HEK293 (cell line): ENCODE measurements around the gene LRRN2.
"Not testable (repeated sequence)": the region's sequence is repeated elsewhere in the genome, so short reads cannot be mapped to it uniquely, and the experiment has no call there.

Source experiments
- CTCF ChIA-PET: fragments of 350-600 bp; formaldehyde crosslinking; extraction: SDS; loops from one replicate; lab custom pipeline; 2021; ENCODE audit warnings: antibody characterized with exemption; lab: Yijun Ruan, JAX
- POLR2A ChIA-PET: fragments of 300-600 bp; formaldehyde crosslinking; extraction: SDS; loops from one replicate; lab custom pipeline; 2020; ENCODE audit warnings: antibody characterized with exemption, inconsistent platforms; lab: Yijun Ruan, JAX
- H3K27ac ChIP-seq: fragments of 200-500 bp; sonication (Bioruptor generic); 2 replicates; pipeline ENCODE4 v1.5.1; 2014; ENCODE audit warnings: low read depth, low read length, control low read depth, inconsistent platforms; ENCODE audit errors: extremely low read depth
- H3K36me3 ChIP-seq, 2 experiments: fragments of 200-500 bp in 1 of 2; sonication (Bioruptor generic) in 1 of 2; 1 replicate in 1 of 2; 2 replicates in 1 of 2; pipeline ENCODE4 v1.5.1; 2014 to 2017; ENCODE audit warnings: inconsistent platforms in 2 of 2, low read length in 2 of 2; ENCODE audit not compliant: control insufficient read depth in 2 of 2, insufficient read depth in 1 of 2
- H3K4me1 ChIP-seq: fragments of 200-500 bp; sonication (Bioruptor generic); 2 replicates; pipeline ENCODE4 v1.5.1; 2014; ENCODE audit warnings: mild to moderate bottlenecking, low read length, inconsistent platforms; ENCODE audit not compliant: control insufficient read depth, insufficient read depth
- H3K4me3 ChIP-seq: 2 replicates; pipeline ENCODE4 v1.5.1; 2011; ENCODE audit warnings: low read depth, mild to moderate bottlenecking, control low read depth, low read length, moderate library complexity
- H3K9me3 ChIP-seq: fragments of 200-500 bp; sonication (Bioruptor generic); 2 replicates; pipeline ENCODE4 v1.5.1; 2014; ENCODE audit warnings: low read depth, low read length, inconsistent platforms; ENCODE audit not compliant: control insufficient read depth, insufficient read depth
- GFI1B ChIP-seq: fragments of 450-650 bp; formaldehyde crosslinking; IDR thresholded peaks from 2 replicates; pipeline ENCODE4 v1.5.1; 2016; ENCODE audit warnings: missing biosample characterization, missing genetic modification characterization
- KLF17 ChIP-seq: fragments of 450-650 bp; formaldehyde crosslinking; IDR thresholded peaks from 2 replicates; pipeline ENCODE4 v1.5.1; 2016; ENCODE audit warnings: missing biosample characterization, missing genetic modification characterization
- KLF7 ChIP-seq: fragments of 450-650 bp; formaldehyde crosslinking; IDR thresholded peaks from 2 replicates; pipeline ENCODE4 v1.5.1; 2016; ENCODE audit warnings: missing biosample characterization, missing genetic modification characterization, borderline replicate concordance
- RBAK ChIP-seq: fragments of 450-650 bp; formaldehyde crosslinking; IDR thresholded peaks from 2 replicates; pipeline ENCODE4 v1.5.1; 2016; ENCODE audit warnings: missing biosample characterization, missing genetic modification characterization
- SCRT2 ChIP-seq: fragments of 450-650 bp; formaldehyde crosslinking; IDR thresholded peaks from 2 replicates; pipeline ENCODE4 v1.5.1; 2016; ENCODE audit warnings: missing biosample characterization, missing genetic modification characterization
- WT1 ChIP-seq: fragments of 450-650 bp; formaldehyde crosslinking; IDR thresholded peaks from 2 replicates; pipeline ENCODE4 v1.5.1; 2016; ENCODE audit warnings: missing biosample characterization, missing genetic modification characterization
- ZBTB10 ChIP-seq: fragments of 450-650 bp; formaldehyde crosslinking; IDR thresholded peaks from 2 replicates; pipeline ENCODE4 v1.5.1; 2016; ENCODE audit warnings: missing biosample characterization, missing genetic modification characterization
- ZNF114 ChIP-seq: fragments of 450-650 bp; formaldehyde crosslinking; IDR thresholded peaks from 2 replicates; pipeline ENCODE4 v1.5.0; 2017; ENCODE audit warnings: missing biosample characterization, missing genetic modification characterization
- ZNF140 ChIP-seq: fragments of 450-650 bp; formaldehyde crosslinking; IDR thresholded peaks from 2 replicates; pipeline ENCODE4 v1.5.1; 2016; ENCODE audit warnings: missing biosample characterization, missing genetic modification characterization
- ZNF239 ChIP-seq: fragments of 450-650 bp; formaldehyde crosslinking; IDR thresholded peaks from 2 replicates; pipeline ENCODE4 v1.5.1; 2016; ENCODE audit warnings: missing biosample characterization, missing genetic modification characterization
- ZNF324 ChIP-seq: fragments of 450-650 bp; formaldehyde crosslinking; IDR thresholded peaks from 2 replicates; pipeline ENCODE4 v1.5.1; 2016; ENCODE audit warnings: missing biosample characterization, missing genetic modification characterization
- ZNF48 ChIP-seq: fragments of 450-650 bp; formaldehyde crosslinking; IDR thresholded peaks from 2 replicates; pipeline ENCODE4 v1.5.1; 2016; ENCODE audit warnings: missing biosample characterization, missing genetic modification characterization
- ZNF626 ChIP-seq: fragments of 450-650 bp; sonication (Bioruptor Pico); formaldehyde crosslinking; IDR thresholded peaks from 2 replicates; pipeline ENCODE4 v1.5.1; 2018; ENCODE audit warnings: missing biosample characterization, missing genetic modification characterization, inconsistent platforms
- ZNF704 ChIP-seq: fragments of 450-650 bp; formaldehyde crosslinking; IDR thresholded peaks from 2 replicates; pipeline ENCODE4 v1.5.1; 2016; ENCODE audit warnings: missing biosample characterization, missing genetic modification characterization
- ZNF768 ChIP-seq: fragments of 450-650 bp; formaldehyde crosslinking; IDR thresholded peaks from 2 replicates; pipeline ENCODE4 v1.5.1; 2018; ENCODE audit warnings: missing biosample characterization, mild to moderate bottlenecking, missing genetic modification characterization
- ZNF791 ChIP-seq: fragments of 450-650 bp; formaldehyde crosslinking; IDR thresholded peaks from 2 replicates; pipeline ENCODE4 v1.5.1; 2016; ENCODE audit warnings: missing biosample characterization, missing genetic modification characterization
- ZNF830 ChIP-seq: fragments of 450-650 bp; IDR thresholded peaks from 2 replicates; pipeline ENCODE4 v1.5.0; 2018; ENCODE audit warnings: missing biosample characterization, missing genetic modification characterization, low read depth, mild to moderate bottlenecking, moderate library complexity

The LRRN2 gene

DNA sequence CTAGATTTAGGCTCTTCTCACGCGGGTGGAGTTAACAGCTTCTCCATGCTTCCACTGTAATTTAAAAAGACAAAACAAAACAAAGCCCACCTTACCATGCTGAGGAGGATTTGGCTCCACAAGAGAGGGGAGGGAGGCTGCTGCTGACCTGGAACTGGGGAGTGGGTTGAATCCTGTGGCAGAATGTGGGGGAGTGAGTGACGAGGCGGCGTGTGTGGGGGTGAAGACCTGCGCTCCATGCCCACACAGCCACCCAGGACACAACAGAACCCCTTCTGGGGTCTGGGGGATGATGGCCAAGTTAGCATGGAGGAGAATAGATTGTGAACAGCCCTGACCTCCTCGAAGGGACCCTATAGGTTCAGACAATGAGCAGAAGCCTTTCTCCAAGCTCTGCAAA, 44.0 kb upstream of the LRRN2 start (continued):
- TF ChIP-seq GFI1B (tag by site-specific recombination) (no peak), ZNF768 (tag by site-specific recombination) (no peak), ZNF48 (no peak), KLF17 (no peak), ZNF830 (tag by site-specific recombination) (no peak), ZNF626 (no peak)

DNA sequence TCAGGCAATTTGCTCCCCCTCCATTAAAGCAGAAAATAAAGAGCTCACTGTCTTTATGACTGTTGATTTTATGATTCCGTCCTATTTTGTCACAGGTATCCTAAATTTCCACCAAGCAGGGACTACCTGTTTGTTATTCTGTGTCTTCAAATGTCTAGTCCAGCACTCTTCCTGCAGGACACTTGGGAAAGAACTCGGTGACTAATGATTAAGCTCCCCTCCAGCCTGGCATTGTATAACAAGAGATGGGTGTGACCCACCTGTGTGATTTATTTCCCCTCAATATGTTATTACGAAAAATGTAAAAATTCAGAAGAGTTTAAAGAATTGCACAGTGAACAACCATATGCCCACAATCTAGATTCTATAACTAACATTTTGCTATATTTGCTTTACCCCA, 42.9 kb upstream of the LRRN2 start:
- Histone ChIP-seq H3K4me1 (peaks cover 2% of the 10 kb centered on the region), H3K27ac (no peak overlapping the region), H3K4me3 (no peak overlapping the region), H3K9me3 (no peaks in the 10 kb centered on the region), H3K36me3 (no peaks in the 10 kb centered on the region)
- POLR2A ChIA-PET: no interaction called here
- CTCF ChIA-PET: interaction anchor here (1.0 to 3.4 kb wide), 3 partner anchors 18 to 79 kb away, joined by 5 to 14 read pairs (median 6); no protein-coding TSS in a partner anchor
- TF ChIP-seq SCRT2 (tag by site-specific recombination) (0 out of 2 replicates have a peak, but pooled peaks have one; percentile 20), ZNF324 (no peak)

- ChIA-PET POLR2A (no interaction called here), CTCF (interaction anchor here (1.0 to 3.4 kb wide), 3 partner anchors 19 to 79 kb away, joined by 5 to 14 read pairs (median 6); no protein-coding TSS in a partner anchor)
- TF ChIP-seq ZNF704 (no peak), KLF7 (tag by site-specific recombination) (no peak), ZBTB10 (no peak), ZNF239 (tag by site-specific recombination) (no peak), RBAK (no peak), ZNF140 (tag by site-specific recombination) (no peak), ZNF114 (no peak), WT1 (no peak), ZNF791 (tag by site-specific recombination) (no peak)
- Histone ChIP-seq H3K36me3 (no peaks in the 10 kb centered on the region), H3K4me1 (peaks cover 2% of the 10 kb centered on the region), H3K27ac (no peak overlapping the region), H3K9me3 (no peaks in the 10 kb centered on the region), H3K4me3 (no peak overlapping the region)
Measured at GRCh38 chr1:204728045-204728444, 42.5 kb upstream of the LRRN2 start.

DNA sequence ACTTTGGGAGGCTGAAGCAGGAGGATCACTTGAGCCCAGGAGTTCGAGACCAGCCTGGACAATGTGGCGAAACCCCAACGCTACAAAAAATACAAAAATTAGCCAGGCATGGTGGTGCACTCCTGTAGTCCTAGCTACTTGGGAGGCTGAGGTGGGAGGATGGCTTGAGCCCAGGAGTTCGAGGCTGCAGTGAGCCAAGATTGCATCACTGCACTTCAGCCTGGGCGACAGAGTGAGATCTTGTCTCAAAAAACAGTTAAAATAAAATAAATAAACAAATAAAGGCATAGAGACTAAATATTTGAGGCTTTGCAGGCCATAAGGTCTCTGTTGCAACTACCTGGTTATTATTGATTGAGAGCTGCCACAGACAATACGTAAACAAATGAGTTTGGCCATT, 41.9 kb upstream of the LRRN2 start:
- H3K4me3 ChIP-seq, H3K36me3 ChIP-seq, H3K27ac ChIP-seq, H3K9me3 ChIP-seq, POLR2A ChIA-PET, H3K4me1 ChIP-seq: not testable (repeated sequence)
- CTCF ChIA-PET: interaction anchor here (1.3 to 3.4 kb wide), 2 partner anchors 19 to 80 kb away, joined by 6 to 14 read pairs; no protein-coding TSS in a partner anchor
